Midbrain (tissue), 1 donor: ENCODE results near the gene KIRREL3.

Experiments used
- DNase-seq: peaks from one replicate; lab custom pipeline; 2025; lab: John Stamatoyannopoulos, UW

The KIRREL3 gene

DNA sequence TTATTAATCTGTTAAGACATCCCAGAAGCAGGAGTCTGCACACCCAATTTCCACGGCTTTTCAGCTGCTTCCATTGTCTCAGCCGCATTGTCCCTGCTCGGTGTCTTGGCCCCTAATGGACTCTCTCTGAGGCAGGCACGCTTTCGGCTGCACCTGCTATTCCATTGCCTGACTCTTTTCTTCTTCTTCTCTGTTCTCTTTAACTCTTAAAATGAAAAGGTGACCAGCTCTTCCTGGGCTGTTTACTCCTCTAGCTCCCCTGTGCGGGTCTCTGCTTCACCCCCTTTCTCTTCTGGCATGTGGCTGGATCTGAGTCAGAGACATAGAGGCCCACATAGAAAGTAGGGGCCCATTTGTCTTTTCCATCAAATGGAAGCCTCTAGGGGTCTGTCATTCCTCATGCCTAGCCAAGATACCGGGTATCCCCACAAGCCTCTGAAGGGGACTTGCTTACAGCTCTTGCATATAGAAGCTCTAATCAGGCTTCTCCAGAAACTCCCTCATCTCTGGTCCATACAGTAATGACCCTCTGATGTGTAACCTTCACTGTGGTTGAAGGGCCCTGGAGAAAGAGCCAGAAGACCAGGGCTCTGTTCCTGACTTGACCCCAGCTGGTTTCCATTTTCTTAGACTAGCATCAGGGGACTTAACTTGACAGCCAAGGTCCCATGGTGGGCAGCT, 401.2 kb downstream of the KIRREL3 start:
- DNase-seq = no peak

DNA sequence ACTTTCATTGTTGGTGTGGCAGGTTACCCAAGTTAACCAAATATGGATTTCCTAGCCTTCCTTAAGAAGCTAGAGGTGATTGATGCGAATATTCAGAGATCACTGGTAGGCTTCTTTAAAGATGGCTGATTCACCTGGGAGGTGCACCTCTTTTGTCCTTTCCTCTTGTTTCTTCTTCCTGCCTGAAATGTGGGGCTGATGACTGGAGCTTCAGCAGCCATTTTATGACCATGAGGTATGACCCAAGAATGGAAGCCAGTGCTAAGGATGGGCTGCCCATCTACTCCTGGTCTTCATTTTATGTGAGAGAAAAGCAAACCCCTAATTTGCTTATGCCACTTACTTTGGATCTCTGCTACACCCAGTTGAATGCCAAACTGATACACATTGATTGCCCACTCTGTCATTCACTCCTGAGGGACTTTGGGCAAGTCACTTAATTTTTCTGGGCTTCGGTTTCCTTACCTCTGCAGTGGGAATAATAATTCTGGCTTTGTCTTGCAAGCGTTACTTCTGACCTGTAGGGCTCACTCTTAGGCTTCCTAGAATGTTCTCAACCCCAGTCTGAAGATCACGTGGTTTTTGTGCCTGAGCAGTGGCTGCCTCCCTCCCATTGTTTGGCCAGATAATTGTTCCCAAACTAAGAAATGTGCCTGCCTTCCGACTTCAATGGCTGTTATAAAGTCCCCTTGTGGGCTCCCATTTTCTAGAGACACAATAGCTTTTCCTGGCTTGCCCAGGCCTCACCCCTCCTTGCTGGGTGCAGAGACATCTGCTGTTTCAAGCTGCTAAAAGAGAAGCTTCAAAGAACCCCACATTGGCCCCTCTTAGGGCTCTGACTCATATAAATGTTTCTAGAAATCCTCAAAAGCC, 402.0 kb downstream of the KIRREL3 start:
- no peak for DNase-seq

DNA sequence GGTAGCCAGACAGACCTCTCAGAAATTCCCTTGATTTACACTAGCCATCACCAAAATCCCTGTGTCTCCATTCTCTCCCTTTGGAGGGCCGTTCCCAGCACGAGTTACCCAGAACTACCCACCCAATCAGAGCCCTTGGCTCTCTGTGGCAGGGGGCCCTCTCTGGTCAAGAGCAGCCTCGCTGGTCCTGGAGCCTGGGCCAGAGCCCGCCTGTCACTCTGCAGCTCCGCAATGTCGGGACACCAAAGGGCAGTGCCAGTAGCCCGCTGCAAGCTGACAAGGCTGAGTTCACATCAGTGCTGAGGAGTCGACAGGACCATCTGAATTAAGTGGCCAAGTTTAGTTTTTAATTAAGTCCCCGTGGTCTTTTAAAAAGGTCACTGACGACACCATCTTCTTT, 403.5 kb downstream of the KIRREL3 start:
- DNase-seq = no peak

DNA sequence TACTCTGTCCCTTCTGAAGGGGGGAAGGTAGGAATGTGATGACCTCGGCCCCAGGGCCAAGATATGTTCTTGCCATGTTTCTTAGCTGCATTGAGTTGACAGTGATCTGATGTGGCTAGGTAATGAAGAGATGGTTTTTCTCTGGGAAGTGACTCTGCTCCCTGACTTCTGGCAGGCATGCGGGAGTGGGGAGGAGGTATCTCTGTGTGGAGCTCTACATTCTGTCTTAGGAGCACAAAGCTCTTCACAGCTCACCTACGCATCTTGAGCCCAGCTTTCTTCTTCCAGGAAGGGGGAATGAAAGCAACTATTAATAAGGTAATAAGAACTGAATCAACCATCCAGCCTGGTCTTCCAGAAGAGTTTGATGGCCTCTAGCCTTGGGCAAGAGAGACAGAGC, 404.1 kb downstream of the KIRREL3 start:
- no peak for DNase-seq

DNA sequence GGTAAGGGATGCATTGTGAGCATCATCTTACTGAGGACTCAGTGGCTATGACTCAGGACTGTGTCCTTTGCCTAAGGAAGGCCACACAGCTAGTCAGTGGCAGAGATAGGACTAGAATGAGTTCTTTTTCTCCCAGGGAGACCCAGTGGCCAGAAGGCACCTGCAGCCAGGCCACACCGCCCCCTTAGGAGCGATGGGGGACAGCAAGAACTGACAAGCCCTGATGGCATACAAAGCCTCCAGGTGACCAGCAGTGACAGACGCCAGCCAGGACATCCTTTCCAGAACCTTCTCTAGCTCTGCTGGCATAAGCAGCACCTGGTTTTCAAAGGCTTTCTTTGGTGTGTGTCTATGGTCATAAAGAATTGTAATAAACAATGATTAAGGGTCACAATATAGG, 405.0 kb downstream of the KIRREL3 start:
- DNase-seq = no peak

DNA sequence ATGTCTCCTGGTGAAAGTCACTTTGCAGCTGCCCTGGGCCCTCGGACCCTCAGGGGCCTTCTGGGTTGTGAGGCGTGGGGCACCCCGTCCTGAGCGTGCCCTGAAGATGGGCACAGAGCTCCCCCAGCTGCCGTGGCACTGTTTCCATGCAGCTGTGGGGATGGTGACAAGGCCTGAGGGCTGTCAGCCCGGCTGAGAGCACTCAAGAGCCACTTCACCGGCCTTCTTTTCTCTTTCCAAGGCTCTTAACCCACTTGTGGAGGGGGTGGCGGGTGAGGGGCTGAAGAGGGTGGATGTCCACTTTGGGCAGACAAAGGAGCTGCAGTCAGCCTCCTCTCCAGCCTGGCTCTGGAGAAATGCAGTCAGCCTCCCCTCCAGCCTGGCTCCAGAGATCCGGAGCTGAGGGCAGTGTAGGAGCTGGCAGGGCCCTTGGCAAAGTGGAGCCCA, 405.6 kb downstream of the KIRREL3 start:
- DNase-seq = no peak

DNA sequence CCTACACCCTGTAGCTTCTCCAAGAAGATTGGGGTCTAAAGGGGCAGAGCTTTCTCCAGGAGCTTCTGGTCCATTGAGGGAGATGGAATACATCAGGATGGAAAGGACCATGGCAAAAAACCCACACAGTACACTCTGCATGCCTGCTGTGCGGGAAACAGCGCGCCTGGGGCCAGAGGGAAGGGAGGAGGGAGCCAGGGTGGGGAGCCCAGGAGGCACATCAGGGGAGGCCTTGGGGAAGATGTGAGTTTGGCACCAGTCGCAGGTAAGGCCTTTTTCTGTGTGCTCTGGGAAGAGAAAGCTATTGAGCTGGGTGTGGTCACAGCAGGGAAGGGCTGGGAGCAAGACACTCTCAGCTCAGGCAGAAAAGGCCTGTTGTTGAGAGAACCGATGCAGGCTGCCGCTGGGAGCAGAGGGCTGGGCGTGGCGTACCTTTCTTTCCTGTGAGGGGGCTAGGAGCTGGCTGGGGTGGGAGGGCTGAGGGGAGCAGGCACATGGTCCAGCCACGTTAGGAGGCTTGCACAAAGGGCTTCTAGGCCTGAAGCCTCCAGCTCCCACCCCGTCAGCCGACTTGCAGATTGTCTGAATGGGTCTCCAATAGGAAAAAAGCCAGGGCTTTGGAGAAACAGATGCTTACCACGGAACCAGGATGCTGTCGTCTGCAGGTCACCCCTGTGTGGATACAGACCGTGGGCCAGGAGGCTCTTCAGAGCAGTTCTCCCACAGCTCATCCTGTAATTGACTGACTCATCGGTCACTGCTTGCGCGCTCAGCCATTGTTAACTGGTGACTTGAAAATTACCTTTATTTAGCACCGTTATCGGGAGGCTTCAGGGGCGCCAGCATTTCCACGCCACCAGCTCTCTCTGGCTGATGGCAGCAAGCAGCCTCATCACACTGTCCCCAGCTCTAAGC, 407.8 kb downstream of the KIRREL3 start:
- no peak for DNase-seq

DNA sequence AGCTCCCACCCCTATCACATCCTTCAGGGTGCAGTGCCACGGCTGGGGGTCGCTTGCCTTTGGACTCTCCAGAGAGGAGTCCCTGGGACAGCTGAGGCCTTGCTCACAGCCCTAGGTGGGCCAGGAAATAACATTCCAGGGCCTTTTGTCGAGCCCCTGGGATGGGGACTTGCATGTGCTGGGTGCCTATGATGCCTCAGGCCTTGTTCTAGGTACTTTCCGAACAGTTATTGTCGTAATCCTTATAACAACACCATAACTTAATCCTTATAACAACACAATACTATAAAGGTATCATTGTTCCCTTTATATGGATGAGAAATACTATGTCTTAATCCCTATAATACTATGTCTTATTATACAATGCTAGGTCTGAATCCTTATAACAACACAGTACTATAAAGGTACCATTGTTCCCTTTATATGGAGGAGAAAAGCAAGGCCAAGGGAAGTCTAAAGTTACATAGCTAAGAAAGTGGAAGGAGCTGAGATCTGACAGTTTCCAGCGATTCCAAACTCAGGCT, 408.5 kb downstream of the KIRREL3 start:
- DNase-seq = no peak

DNA sequence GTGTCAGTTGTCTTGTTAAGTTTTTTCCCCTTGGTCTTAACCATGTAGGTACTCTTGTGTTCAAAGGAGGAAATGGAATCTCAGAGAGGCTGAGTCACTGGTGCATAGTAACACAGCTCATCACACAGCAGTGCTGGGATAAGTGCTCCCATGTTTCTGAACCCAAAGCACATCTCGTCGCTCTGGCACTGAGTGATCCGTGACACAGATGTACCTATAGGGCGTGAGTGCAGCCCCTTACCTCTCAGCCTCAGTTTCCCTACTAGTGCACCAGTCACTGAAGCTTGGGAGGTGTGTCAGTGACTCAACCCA, 411.1 kb downstream of the KIRREL3 start:
- no peak for DNase-seq

DNA sequence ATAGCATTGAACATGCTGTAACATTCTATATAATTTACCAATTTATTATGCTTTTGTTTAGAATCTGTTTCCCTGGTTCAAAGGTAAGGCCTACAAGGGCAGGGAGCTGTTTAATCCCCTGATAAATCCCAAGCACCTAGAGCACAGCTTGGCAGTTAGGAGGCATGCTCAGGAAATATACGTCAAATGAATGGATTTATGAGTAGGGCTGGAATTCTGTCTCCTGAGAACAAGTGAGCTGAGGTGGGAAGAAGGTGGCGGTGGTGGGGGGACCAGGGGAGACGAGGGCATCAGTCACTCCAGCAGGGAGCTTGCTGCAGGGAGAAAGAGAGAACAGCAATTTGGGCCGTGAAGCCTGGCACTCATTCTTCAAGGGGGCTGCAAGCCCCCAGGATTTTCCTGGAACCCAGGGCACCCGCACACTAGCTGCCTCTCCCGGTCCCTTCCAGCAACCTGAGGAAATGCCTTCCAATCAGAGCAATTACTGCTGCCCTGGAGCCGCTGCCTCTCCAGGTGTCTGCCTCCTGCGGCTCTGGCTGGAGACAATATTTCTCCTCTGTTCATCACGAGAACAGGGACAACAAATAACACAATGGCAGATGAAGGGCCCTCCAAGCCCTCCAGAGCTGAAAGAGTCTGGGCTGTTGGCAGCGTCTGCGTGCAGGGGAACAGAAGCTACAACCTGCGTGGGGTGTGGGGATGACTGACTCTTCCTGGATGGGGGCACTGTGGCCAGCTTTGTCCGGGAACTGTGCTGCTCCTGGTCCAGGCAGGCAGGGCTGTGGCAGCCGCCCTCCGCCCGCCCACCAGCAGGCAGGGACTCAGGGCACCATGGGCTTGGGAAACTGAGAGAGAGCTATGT, 411.7 kb downstream of the KIRREL3 start:
- DNase-seq = no peak

DNA sequence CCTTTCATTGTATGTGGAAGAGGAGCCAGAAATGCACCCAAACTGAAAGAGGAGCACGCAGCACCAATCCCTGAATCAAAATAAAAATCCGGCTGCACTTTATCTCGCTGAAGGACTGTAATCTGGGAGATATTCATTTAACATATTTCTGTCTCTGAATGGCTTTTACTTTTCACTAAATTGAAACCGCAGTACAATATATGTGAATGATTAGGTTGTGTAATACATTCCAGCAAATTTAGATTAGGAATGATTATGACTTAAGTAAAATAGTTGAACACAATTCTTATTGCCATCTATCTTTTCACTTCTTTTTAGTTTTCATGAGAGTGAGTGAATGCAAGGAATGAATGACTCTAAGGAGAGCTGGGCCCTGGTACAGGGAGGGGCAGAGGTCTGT, 413.0 kb downstream of the KIRREL3 start:
- no peak for DNase-seq

DNA sequence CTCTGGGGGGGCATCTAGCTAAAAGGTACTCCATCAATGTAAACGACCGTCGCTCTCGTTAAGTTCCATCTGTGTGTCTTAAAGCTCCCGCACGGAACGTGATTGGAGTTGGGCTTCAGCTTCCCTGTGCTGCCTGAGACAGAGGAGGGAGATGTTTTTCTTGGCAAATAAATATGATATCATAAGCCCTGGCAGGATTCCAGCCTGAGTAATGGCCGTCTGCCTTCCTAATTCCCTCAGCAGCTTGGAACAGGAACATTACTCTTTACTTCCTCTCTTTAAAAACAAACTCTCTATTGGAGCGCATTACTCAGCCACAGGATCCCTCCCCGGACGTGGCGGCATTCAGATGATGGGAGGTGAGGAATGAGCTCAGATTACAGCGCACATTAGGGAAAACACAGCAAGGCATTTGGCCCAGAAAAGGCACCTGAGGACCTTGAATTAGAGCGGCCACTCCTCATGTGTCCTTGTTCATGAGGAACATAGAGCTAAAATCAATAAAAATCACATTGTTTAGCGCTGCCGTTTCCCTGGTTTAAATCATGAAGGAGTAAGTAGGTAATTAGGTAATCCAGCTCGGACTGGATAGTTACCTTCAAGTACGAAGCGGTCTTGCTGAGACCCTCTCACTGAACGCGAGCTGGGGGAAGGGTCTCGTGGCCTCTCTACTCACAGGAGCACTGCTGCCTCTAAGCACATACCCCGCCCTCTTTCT, 414.6 kb downstream of the KIRREL3 start:
- DNase-seq = no peak

DNA sequence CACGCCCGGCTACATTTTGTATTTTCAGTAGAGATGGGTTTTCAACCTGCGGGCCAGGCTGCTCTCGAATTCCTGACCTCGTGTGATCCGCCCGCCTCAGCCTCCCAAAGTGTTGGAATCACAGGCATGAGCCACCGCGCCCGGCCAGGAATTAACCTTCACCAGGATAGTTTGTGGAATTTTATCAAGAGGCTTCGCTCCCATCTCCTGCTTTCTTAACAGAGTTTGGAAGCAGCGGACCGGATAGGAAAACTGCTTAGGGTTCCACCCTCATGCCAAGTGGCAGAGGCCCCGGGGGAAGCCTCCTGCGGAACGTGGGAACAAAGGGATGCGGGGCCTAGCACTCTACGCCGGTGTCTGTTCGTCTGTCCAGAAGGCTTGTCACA, 415.2 kb downstream of the KIRREL3 start:
- DNase-seq = no peak

DNA sequence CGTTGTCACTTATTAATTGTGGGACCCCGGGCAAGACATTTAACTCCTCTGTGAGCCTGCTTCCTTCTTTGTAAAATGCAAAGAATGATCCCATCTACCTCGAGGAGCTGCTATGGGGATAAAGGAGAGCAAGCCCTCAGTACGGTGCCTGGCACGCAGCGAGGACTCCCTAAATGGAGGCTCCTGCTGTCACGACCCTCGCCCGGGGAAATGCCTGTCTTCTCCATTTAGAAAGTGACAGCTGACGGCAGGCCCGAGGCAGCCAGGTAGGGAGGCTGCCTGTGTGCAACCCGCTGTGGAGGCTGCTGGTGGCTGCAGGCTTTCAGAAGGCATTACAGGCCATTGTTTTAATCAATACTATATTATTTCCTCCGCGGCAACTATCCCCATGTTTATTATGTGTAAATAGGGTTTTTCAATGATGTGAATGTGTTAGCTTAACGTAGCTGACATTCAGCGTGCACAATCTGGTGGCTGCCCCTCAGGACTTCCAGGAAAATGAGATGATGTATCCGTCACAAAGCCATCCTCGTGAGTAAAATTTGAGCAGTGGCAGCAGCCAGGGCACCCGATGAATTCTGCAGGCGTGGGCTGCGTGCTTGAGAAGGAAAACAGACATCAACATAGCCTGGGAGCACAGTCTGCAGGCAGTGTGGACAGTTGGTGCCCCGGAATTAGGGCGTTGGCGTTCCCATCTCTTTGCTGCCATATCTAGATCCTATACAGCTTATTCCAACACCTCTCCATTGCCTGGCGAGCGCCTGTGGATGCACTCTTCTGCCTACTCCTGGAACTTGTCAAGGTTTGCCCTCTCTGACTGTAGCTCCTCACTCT, 416.8 kb downstream of the KIRREL3 start:
- no peak for DNase-seq

DNA sequence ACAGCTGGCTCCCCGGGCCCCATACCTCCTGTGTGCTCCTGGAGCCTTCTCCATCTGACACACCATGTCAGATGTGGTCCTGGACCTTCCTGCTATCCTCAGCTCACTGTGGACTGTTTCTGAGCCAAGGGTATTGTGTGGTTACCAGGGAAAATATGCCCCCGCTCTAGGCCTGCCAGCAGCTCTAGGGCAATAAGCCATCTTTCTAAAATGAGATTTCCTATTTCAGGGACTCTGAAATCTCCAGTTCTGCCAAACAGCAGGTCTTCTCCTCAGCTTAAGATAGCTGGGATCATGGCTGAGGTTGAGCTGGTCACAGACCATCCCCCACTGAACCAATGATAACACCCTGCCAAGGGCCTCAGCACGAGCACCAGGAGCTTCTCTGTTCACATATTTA, 417.5 kb downstream of the KIRREL3 start:
- no peak for DNase-seq

DNA sequence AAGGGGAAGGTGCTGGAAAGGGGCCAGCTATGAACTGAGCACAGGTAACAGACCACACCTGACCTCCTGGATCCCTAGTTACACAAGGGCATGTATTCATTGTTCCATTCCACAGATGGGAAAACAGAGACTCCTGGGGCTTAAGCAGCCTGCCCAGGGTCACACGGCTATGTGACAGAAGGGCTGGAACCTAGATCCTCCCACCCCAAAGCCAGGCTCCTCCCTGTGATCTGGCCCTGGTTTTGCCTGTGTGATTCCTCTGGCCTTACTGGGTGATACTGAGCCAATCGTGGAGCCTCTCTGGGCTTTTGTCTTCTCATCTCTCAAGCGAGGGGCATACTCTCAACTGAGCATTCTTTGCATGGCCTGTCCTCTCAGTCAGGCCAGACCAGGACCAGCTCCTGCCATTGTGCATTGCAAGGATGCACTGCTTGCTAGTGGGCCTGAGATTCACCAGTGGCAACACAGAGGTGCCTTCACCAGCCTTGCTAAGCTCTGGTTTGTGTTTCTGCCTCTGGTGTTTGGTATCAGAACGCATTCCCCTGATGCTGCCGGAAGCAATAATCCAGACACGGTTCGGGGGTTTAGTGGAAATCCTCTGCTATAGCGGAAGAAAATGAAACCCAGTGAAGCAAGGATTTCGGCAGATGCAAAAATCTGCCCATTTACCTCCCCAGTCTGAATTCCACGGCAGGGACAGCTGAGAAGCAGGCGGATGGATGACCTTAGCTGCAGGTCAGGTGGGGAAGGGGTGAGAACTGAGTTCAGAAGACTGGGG, 418.5 kb downstream of the KIRREL3 start:
- DNase-seq = no peak

DNA sequence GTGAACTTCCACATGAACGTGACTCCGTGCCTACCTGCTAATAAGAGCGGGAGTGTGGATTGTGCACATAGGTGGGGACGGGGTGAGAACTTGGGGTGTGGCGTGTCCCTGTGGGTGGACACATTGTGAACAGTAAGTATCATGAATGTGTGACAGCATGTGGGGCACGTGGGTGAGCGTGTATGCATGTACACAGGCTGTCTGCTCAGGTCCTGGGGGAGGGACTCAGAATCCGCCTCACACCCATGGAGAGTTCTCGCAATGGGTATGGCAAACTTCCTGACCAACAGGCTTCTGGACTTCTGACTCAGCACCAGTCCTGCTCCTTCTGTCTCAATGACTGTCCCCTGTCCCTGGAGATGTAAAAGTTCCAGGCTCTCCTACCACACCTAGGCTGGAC, 422.1 kb downstream of the KIRREL3 start:
- DNase-seq = no peak

DNA sequence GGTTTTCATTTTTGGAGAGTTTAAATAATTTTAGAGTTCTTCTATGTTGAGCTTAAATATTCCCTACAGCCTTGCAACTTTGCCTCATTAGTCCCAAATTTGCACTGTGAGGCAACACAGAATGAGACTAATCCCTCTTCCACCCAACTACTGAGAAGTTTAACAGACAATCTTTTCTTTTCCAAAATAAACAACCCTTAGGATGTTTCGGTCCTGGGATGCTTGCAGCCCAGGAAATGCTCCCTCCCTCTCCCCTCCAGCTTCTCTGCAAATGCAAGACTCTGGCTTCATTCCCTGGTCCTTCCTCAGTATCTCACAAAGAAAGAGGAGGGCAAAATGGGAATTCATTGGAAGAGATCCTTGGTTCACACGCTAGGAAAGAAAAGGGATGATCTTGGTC, 422.5 kb downstream of the KIRREL3 start:
- DNase-seq = no peak

DNA sequence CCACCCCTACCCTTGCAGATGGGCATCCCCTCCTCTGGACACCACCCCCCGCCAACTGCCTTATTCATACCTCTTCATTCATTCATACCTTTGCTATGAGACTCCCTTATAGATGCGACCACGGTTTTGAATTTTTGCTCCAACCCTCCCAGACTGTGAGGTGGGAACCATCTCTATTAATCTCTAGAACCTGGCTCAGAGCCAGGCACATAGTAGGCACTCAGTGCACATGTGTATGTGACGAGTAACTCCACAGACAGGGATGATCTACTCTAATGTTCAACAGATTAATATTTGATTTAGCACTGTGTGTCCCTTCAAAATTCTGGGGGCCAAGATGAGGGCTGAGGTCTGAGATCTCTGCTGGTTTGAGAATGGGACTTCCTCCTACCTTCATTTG, 424.7 kb downstream of the KIRREL3 start:
- DNase-seq = no peak
